ENCODE data around the gene SMARCA2.

Gene SMARCA2

DNA sequence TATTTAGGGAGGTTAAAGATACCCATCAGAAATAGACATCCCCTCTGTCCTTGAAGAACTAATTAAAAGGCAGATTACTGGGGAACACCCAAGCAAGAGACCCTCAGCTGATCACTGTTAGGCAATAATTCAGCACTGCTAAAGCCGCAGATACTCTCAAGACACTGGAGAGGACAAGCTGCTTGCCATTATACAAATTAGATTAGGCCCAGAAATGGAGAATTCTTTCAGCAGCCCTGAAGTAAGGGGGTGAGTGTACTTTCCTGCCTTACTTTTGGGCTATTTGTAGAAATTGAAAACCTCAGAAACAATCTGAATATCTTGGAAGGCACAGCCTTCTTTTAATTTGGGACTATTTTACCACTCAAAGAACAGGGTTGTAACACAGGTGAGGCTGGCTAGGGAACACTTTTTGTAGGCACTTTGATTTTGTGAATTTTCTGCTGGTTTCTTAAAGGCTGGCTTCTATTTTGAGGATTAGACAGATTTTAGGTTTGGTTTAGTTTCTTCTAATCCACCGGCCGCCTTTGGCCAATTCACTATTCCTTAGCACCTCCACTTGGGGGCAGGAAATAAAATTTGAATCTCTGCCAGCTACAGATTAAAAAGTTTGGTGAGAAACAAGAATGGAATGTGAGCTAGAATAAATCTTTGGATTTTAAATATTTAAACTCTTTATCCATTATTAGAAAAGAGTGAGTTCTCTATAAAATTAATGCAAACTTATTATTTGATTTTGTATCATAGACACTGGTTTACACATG, 106.0 kb downstream of the SMARCA2 start:
- TF ChIP-seq, protein P1, sequence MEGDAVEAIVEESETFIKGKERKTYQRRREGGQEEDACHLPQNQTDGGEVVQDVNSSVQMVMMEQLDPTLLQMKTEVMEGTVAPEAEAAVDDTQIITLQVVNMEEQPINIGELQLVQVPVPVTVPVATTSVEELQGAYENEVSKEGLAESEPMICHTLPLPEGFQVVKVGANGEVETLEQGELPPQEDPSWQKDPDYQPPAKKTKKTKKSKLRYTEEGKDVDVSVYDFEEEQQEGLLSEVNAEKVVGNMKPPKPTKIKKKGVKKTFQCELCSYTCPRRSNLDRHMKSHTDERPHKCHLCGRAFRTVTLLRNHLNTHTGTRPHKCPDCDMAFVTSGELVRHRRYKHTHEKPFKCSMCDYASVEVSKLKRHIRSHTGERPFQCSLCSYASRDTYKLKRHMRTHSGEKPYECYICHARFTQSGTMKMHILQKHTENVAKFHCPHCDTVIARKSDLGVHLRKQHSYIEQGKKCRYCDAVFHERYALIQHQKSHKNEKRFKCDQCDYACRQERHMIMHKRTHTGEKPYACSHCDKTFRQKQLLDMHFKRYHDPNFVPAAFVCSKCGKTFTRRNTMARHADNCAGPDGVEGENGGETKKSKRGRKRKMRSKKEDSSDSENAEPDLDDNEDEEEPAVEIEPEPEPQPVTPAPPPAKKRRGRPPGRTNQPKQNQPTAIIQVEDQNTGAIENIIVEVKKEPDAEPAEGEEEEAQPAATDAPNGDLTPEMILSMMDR (IDR thresholded peaks at IDR 0.05; ENCODE audit: low read depth, low read length, missing control alignments): peak; percentile 47
- in situ Hi-C loops (cut with HindIII; ENCODE audit: low pct_ligation_motif_present, low sequenced_read_pairs): no loop called here
- no peak overlapping the region for H3K4me3 ChIP-seq (ENCODE audit: low read depth, low read length)
- no peaks in the 10 kb centered on the region for H3K36me3 ChIP-seq (replicated peaks)
- DNase-seq: peak; percentile 32
- no peaks in the 10 kb centered on the region for H3K27me3 ChIP-seq (replicated peaks)
- H3K27ac ChIP-seq: no peak overlapping the region

DNA sequence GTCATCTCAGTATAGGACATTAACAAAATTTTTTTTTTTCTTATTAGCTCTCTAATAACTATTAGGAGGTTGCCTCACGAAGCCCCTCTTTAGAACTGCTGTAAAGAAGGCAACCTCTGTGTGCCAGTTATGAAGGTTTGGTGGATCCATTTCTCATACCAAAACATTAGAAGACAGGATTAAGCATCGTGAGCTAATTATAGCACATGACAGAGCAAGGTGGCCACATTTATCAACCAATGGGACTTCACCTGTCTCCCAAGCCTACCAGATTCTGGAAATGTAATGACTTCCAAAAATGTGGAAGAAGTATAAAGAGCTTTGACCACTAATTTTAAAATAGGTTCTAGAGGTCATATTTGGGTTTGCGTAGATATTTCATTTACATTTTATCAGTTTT, 107.2 kb downstream of the SMARCA2 start:
- H3K27me3 ChIP-seq (replicated peaks): no peaks in the 10 kb centered on the region
- H3K4me3 ChIP-seq (ENCODE audit: low read depth, low read length): no peak overlapping the region
- no peak overlapping the region for H3K27ac ChIP-seq
- TF ChIP-seq, protein P1 (IDR thresholded peaks at IDR 0.05; ENCODE audit: low read depth, low read length, missing control alignments): no peak
- in situ Hi-C loops (cut with HindIII; ENCODE audit: low pct_ligation_motif_present, low sequenced_read_pairs): no loop called here
- no peaks in the 10 kb centered on the region for H3K36me3 ChIP-seq (replicated peaks)
- DNase-seq: no peak

DNA sequence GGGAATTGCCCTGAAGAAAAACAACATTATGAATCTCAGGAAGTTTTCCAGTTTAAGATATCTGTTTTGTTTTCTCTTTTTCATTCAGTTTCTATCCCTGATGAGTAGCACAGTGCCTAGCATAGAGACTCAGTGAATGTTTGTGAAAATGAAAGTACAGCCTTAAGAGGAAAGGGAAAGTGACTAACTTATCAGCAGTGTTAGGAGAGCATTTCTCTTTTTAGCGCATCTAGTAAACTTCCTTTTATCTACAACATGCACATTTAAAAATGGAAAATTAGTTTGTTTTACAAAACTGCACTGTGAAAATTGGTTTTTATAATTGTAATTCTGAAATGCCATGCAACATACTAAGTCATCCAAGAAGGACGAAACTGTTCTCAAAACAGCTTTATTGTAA, 110.8 kb downstream of the SMARCA2 start:
- Histone ChIP-seq H3K27ac (no peak overlapping the region), H3K27me3 (replicated peaks) (no peaks in the 10 kb centered on the region), H3K4me3 (ENCODE audit: low read depth, low read length) (no peak overlapping the region), H3K36me3 (replicated peaks) (no peaks in the 10 kb centered on the region)
- DNase-seq: no peak
- TF ChIP-seq, protein P1 (IDR thresholded peaks at IDR 0.05; ENCODE audit: low read depth, low read length, missing control alignments): no peak
- in situ Hi-C loops (cut with HindIII; ENCODE audit: low pct_ligation_motif_present, low sequenced_read_pairs): no loop called here

DNA sequence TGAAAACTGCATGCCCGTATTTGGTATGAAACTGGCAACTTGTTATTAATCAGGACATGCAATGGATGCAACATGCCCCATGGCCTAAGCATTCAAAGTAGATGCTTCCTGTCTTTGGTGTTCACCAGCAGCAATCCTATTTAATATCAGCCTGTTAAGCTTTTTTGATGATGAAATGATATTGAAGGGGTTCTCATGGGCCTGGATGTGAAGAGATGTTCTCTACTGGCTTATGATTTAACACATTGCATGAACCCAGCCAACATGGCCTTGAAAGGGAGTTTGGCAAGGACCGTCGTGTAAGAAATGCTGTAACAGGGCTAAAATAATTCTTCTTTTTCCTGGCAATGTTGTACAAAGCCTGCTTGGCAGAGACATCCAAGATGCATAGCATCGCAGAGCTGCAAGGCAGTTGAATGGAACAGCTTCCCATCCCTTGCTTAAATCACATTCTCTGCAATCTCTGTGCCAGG, 111.2 kb downstream of the SMARCA2 start:
- Histone ChIP-seq H3K36me3 (replicated peaks) (no peaks in the 10 kb centered on the region), H3K27ac (no peak overlapping the region), H3K4me3 (ENCODE audit: low read depth, low read length) (no peak overlapping the region)

DNA sequence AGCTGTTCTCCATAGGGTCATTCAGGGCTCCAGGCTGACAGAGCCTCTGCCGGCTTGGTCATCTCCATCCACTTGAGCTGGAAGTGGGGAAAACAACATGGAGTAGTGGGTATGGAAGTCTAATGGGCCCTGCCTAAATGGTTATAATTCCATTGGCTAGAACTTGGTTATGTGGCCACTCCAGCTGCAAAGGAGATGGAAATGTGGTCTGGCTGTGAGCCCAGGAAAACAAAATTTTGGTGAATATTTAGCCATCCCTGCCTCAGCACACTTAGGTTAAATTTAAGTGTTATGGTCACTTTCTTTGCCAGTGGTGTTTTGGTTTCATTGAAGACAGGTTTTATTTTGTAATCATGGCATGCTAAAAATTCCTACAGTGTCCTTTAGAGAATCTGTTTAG, 112.3 kb downstream of the SMARCA2 start:
- Histone ChIP-seq H3K27me3 (replicated peaks) (no peaks in the 10 kb centered on the region), H3K27ac (no peak overlapping the region), H3K4me3 (ENCODE audit: low read depth, low read length) (no peak overlapping the region), H3K36me3 (replicated peaks) (no peaks in the 10 kb centered on the region)
- DNase-seq: peak; percentile 20
- TF ChIP-seq, protein P1 (IDR thresholded peaks at IDR 0.05; ENCODE audit: low read depth, low read length, missing control alignments): no peak
- in situ Hi-C loops (cut with HindIII; ENCODE audit: low pct_ligation_motif_present, low sequenced_read_pairs): no loop called here

More for the DNA sequence above, 111.2 kb downstream of the SMARCA2 start:
- DNase-seq: no peak
- H3K27me3 ChIP-seq (replicated peaks): no peaks in the 10 kb centered on the region
- TF ChIP-seq, protein P1 (IDR thresholded peaks at IDR 0.05; ENCODE audit: low read depth, low read length, missing control alignments): no peak
- in situ Hi-C loops (cut with HindIII; ENCODE audit: low pct_ligation_motif_present, low sequenced_read_pairs): no loop called here

DNA sequence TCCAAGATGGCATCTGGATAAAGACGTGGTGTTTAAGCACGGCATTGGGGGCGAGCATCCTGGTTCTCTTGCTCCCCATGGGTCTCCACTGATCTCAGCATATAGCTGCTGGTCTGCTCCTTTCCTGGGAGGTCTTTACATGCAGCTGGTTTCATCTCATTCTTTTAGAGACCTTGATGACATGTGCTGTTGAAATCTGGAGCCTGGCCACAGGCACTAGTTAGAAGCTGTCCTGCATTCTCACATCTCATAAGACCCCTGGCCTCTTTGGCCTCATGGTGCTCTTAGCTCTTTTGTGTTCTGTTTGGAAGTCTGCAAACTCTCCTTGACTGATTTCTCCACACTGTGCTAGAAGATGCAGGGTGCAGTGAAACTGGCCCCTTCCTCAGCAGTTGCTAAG, 113.0 kb downstream of the SMARCA2 start:
- no peaks in the 10 kb centered on the region for H3K36me3 ChIP-seq (replicated peaks)
- H3K27ac ChIP-seq: no peak overlapping the region
- in situ Hi-C loops (cut with HindIII; ENCODE audit: low pct_ligation_motif_present, low sequenced_read_pairs): no loop called here
- H3K27me3 ChIP-seq (replicated peaks): no peaks in the 10 kb centered on the region
- no peak for DNase-seq
- H3K4me3 ChIP-seq (ENCODE audit: low read depth, low read length): no peak overlapping the region
- TF ChIP-seq, protein P1 (IDR thresholded peaks at IDR 0.05; ENCODE audit: low read depth, low read length, missing control alignments): no peak

Measured in brain microvascular endothelial cell (primary cell).